GM12891 (cell line): ENCODE measurements around the gene MAB21L4.

Experiments
- POLR2A ChIP-seq: IDR thresholded peaks from 2 replicates; pipeline ENCODE4 v1.6.1; 2011; ENCODE audit warnings: low read depth, low read length, control low read depth
- POLR2AphosphoS5 ChIP-seq: IDR thresholded peaks from 2 replicates; pipeline ENCODE4 v1.6.1; 2011; ENCODE audit warnings: low read depth, low read length, control low read depth
- POU2F2 ChIP-seq: IDR thresholded peaks from 2 replicates; pipeline ENCODE4 v1.6.1; 2011; ENCODE audit warnings: low read depth, mild to moderate bottlenecking, control low read depth, low read length, moderate library complexity
- SPI1 ChIP-seq: IDR thresholded peaks from 2 replicates; pipeline ENCODE4 v1.6.1; 2011; ENCODE audit warnings: low read depth, low read length, control low read depth
- TAF1 ChIP-seq: IDR thresholded peaks from 2 replicates; pipeline ENCODE4 v1.6.1; 2011; ENCODE audit warnings: low read depth, low read length, control low read depth

- TF ChIP-seq POLR2A = no peak
- TF ChIP-seq TAF1 = no peak
- TF ChIP-seq POLR2AphosphoS5 = no peak
- TF ChIP-seq SPI1 = no peak
- no peak for TF ChIP-seq POU2F2
Observed at GRCh38 chr2:240876035-240876474, 19.9 kb downstream of the MAB21L4 start.
